Measurements from ENCODE around the gene NMB. TPM values are rescaled to one million over a fixed set of nuclear protein-coding genes. Genes with fewer than 3 reads are reported as not detected.

Gene NMB
- total RNA-seq, 2 donors from 2014 or later, result 2.9 to 8.0 TPM

GRCh38 chr15:84684092-84684491 is 26.1 kb upstream of the NMB start:
- H3K36me3 ChIP-seq, result peaks cover 24% of the 10 kb centered on the region
- H3K27me3 ChIP-seq (replicated peaks; ENCODE audit: insufficient read depth), result no peaks in the 10 kb centered on the region
- ATAC-seq (ENCODE audit: insufficient number of reproducible peaks, low FRiP score, low read depth), result no peak

DNA sequence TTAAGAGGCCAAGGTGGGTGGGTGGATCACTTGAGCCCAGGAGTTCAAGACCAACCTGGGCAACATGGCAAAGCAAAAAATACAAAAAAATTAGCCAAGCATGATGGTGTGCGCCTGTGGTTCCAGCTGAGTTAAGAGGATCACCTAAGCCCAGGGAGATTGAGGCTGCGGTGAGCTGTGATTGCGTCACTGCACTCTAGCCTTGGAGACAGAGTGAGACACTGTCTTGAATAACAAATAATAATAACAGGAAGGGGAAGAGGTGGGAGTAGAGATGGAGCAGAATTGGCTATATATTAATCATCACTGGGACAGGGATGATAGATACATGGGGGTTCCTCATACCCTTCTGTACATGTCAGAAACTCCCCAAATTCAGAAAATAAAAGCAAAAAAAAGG is 23.8 kb upstream of the NMB start:
- Histone ChIP-seq H3K4me1 (ENCODE audit: control insufficient read depth in 1 of 2, low read depth in 2 of 2) (no peaks in the 10 kb centered on the region), H3K36me3 (peaks cover 26% of the 10 kb centered on the region), H3K9me3 (no peaks in the 10 kb centered on the region), H3K27me3 (replicated peaks; ENCODE audit: insufficient read depth) (no peaks in the 10 kb centered on the region), H3K27ac (no peak overlapping the region), H3K4me3 (no peak overlapping the region)
- no peak for ATAC-seq (ENCODE audit: insufficient number of reproducible peaks, low FRiP score, low read depth)
- TF ChIP-seq, protein P1, sequence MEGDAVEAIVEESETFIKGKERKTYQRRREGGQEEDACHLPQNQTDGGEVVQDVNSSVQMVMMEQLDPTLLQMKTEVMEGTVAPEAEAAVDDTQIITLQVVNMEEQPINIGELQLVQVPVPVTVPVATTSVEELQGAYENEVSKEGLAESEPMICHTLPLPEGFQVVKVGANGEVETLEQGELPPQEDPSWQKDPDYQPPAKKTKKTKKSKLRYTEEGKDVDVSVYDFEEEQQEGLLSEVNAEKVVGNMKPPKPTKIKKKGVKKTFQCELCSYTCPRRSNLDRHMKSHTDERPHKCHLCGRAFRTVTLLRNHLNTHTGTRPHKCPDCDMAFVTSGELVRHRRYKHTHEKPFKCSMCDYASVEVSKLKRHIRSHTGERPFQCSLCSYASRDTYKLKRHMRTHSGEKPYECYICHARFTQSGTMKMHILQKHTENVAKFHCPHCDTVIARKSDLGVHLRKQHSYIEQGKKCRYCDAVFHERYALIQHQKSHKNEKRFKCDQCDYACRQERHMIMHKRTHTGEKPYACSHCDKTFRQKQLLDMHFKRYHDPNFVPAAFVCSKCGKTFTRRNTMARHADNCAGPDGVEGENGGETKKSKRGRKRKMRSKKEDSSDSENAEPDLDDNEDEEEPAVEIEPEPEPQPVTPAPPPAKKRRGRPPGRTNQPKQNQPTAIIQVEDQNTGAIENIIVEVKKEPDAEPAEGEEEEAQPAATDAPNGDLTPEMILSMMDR (IDR thresholded peaks at IDR 0.05), result no peak
- no peak for DNase-seq (ENCODE audit: low spot score)

More at GRCh38 chr15:84684092-84684491, 26.1 kb upstream of the NMB start:
- no peak overlapping the region for H3K4me3 ChIP-seq
- no peak overlapping the region for H3K27ac ChIP-seq
- TF ChIP-seq, protein P1 (IDR thresholded peaks at IDR 0.05), result no peak
- DNase-seq (ENCODE audit: low spot score), result no peak
- no peaks in the 10 kb centered on the region for H3K9me3 ChIP-seq
- no peaks in the 10 kb centered on the region for H3K4me1 ChIP-seq (ENCODE audit: control insufficient read depth in 1 of 2, low read depth in 2 of 2)

- H3K9me3 ChIP-seq, result no peaks in the 10 kb centered on the region
- no peaks in the 10 kb centered on the region for H3K4me1 ChIP-seq (ENCODE audit: control insufficient read depth in 1 of 2, low read depth in 2 of 2)
- no peak overlapping the region for H3K27ac ChIP-seq
- DNase-seq (ENCODE audit: low spot score) (no peak), ATAC-seq (ENCODE audit: insufficient number of reproducible peaks, low FRiP score, low read depth) (no peak)
- peaks cover 11% of the 10 kb centered on the region for H3K36me3 ChIP-seq
- no peak overlapping the region for H3K4me3 ChIP-seq
- TF ChIP-seq, protein P1 (IDR thresholded peaks at IDR 0.05), result no peak
- no peaks in the 10 kb centered on the region for H3K27me3 ChIP-seq (replicated peaks; ENCODE audit: insufficient read depth)
Measured at GRCh38 chr15:84671211-84671610, 13.2 kb upstream of the NMB start.

- DNase-seq (ENCODE audit: low spot score) (no peak), ATAC-seq (ENCODE audit: insufficient number of reproducible peaks, low FRiP score, low read depth) (no peak)
- H3K4me3 ChIP-seq, result no peak overlapping the region
- no peaks in the 10 kb centered on the region for H3K4me1 ChIP-seq (ENCODE audit: control insufficient read depth in 1 of 2, low read depth in 2 of 2)
- TF ChIP-seq, protein P1 (IDR thresholded peaks at IDR 0.05), result no peak
- no peaks in the 10 kb centered on the region for H3K9me3 ChIP-seq
- peaks cover 15% of the 10 kb centered on the region for H3K36me3 ChIP-seq
- no peak overlapping the region for H3K27ac ChIP-seq
- H3K27me3 ChIP-seq (replicated peaks; ENCODE audit: insufficient read depth), result no peaks in the 10 kb centered on the region
Measured at GRCh38 chr15:84669726-84670125, 11.7 kb upstream of the NMB start.

DNA sequence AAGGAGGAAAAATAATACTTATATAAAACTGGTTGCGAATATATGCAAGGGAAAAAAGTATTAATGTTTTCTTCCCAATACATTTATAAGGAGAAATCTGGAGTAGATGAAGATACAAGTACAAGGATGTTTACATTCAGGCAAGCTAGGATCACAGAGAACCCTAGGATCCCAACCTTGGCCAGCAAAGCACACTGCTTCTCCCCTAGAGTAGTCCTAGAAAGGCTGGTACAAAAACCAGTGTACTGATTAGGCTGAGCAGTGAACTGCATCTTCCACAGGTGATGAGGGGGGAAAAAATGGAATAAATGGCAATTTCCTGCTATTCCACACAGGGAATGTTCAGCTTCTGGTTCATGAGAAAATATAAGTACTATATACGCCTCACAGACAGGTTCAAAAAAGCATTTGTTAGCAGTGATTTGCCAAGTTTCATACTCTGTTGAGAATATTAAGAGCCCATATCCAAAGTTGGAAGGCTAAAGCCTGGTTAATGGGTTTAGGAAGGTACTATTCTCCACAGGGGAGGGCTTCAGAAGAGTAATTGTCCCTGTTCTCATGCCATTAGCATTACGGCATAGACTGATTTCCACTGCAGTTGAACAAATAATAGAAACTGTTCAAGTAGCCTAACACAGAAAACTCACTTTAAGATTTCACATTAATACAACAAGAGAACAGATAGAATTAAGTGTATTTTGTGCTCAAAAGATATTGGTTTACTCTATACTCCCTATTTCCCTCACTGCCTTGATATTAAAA is 10.4 kb upstream of the NMB start:
- ATAC-seq (ENCODE audit: insufficient number of reproducible peaks, low FRiP score, low read depth), result no peak
- TF ChIP-seq, protein P1 (IDR thresholded peaks at IDR 0.05), result no peak
- H3K36me3 ChIP-seq, result peaks cover 18% of the 10 kb centered on the region

More for the DNA sequence above, 10.4 kb upstream of the NMB start:
- Histone ChIP-seq H3K9me3 (no peaks in the 10 kb centered on the region), H3K27me3 (replicated peaks; ENCODE audit: insufficient read depth) (no peaks in the 10 kb centered on the region), H3K4me1 (ENCODE audit: control insufficient read depth in 1 of 2, low read depth in 2 of 2) (no peaks in the 10 kb centered on the region), H3K4me3 (no peak overlapping the region), H3K27ac (no peak overlapping the region)
- DNase-seq (ENCODE audit: low spot score), result no peak

All from thoracic aorta (tissue), 2 donors.